ENCODE measurements around the gene LMBRD1. TPM values are rescaled to one million over a fixed set of nuclear protein-coding genes. Genes with fewer than 3 reads are reported as not detected.
"Not testable (repeated sequence)": the region's sequence is repeated elsewhere in the genome, so short reads cannot be mapped to it uniquely, and the experiment has no call there.

The LMBRD1 gene
- total RNA-seq, 1 donor from 2014 or later: 43.6 TPM

DNA sequence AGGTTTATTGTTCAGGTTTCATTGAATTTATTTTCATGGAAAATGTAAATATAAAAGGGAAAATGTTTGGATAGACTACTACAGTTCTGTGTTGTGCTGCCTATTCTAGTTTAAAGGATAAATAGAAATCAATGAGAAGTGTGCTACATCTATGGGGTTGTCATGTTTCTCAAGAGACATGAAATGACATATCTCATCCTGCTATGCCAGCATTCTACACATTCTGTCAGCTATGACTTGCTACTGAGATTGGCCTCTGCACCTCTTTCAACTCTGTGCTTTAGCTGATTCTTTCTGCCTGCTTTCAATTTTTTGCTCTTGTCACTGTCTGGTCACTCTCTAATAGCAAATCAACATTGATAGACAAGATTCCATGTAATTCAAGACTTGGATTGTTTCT is 35.7 kb upstream of the LMBRD1 start:
- no peaks in the 10 kb centered on the region for H3K27me3 ChIP-seq (ENCODE audit: low read depth)
- H3K9me3 ChIP-seq (replicated peaks): no peaks in the 10 kb centered on the region
- no peaks in the 10 kb centered on the region for H3K36me3 ChIP-seq
- no peak for DNase-seq
- intact Hi-C loops (cut with micrococcal nuclease): no loop called here
- no peak overlapping the region for H3K4me3 ChIP-seq
- TF ChIP-seq, protein P1, sequence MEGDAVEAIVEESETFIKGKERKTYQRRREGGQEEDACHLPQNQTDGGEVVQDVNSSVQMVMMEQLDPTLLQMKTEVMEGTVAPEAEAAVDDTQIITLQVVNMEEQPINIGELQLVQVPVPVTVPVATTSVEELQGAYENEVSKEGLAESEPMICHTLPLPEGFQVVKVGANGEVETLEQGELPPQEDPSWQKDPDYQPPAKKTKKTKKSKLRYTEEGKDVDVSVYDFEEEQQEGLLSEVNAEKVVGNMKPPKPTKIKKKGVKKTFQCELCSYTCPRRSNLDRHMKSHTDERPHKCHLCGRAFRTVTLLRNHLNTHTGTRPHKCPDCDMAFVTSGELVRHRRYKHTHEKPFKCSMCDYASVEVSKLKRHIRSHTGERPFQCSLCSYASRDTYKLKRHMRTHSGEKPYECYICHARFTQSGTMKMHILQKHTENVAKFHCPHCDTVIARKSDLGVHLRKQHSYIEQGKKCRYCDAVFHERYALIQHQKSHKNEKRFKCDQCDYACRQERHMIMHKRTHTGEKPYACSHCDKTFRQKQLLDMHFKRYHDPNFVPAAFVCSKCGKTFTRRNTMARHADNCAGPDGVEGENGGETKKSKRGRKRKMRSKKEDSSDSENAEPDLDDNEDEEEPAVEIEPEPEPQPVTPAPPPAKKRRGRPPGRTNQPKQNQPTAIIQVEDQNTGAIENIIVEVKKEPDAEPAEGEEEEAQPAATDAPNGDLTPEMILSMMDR (IDR thresholded peaks at IDR 0.05; ENCODE audit: borderline replicate concordance): no peak
- no peaks in the 10 kb centered on the region for H3K4me1 ChIP-seq
- no peak overlapping the region for H3K27ac ChIP-seq (replicated peaks)

DNA sequence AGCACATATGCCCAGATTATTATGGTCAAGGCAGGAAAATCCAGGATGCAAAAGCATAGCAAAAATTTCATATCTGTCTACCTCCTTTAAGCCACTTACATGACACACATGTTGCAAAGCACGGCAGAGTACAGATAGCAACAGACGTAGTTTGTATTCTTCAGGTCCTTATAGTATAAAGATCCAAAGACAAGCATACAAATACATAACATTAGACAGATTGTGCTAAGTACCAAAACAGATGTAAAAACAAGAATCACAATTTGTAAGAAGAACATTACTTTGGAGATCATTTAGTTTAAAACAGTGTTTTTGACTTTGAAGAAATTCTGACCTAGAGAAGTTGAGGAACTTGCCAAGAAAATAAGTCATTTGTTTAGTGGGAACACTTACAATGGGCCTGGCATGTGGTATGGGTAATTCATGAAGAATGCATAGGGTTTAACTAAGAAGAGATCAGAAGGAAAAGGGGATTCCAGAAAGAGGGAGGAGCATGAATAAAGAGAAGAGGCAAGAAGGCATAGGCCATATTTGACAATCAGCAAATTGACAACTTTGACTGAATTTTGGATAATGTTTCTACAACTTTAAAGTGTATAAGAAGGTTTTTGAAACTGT is 30.6 kb upstream of the LMBRD1 start:
- intact Hi-C loops (cut with micrococcal nuclease): no loop called here
- DNase-seq: no peak
- TF ChIP-seq, protein P1 (IDR thresholded peaks at IDR 0.05; ENCODE audit: borderline replicate concordance): no peak
- H3K27ac ChIP-seq (replicated peaks): no peak overlapping the region
- no peaks in the 10 kb centered on the region for H3K36me3 ChIP-seq
- no peaks in the 10 kb centered on the region for H3K4me1 ChIP-seq
- H3K9me3 ChIP-seq (replicated peaks): no peaks in the 10 kb centered on the region
- H3K4me3 ChIP-seq: no peak overlapping the region
- H3K27me3 ChIP-seq (ENCODE audit: low read depth): no peaks in the 10 kb centered on the region

DNA sequence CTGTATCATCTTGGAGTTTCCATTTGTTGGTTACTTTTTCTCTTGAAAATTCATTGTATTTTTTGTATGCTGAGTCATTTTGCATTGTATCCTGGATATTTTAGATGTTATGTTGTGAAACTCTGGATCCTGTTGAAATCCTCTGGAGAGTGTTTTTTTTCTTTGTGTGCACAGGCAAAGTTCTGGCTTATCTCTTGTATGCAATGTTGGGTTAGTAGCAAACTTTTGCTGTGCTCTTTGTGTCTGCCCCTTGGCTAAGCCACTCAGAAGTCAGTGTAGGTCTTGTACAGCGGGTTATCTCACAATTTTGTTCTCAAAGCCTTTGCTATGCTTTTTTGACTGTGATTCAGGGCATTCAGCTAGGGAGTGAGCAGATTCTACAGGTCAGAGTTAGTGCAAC is 29.1 kb upstream of the LMBRD1 start:
- Histone ChIP-seq H3K9me3 (replicated peaks) (no peaks in the 10 kb centered on the region), H3K36me3 (no peaks in the 10 kb centered on the region), H3K4me1 (no peaks in the 10 kb centered on the region), H3K4me3 (no peak overlapping the region), H3K27ac (replicated peaks) (no peak overlapping the region), H3K27me3 (ENCODE audit: low read depth) (no peaks in the 10 kb centered on the region)
- TF ChIP-seq, protein P1 (IDR thresholded peaks at IDR 0.05; ENCODE audit: borderline replicate concordance): no peak
- no peak for DNase-seq
- intact Hi-C loops (cut with micrococcal nuclease): no loop called here

DNA sequence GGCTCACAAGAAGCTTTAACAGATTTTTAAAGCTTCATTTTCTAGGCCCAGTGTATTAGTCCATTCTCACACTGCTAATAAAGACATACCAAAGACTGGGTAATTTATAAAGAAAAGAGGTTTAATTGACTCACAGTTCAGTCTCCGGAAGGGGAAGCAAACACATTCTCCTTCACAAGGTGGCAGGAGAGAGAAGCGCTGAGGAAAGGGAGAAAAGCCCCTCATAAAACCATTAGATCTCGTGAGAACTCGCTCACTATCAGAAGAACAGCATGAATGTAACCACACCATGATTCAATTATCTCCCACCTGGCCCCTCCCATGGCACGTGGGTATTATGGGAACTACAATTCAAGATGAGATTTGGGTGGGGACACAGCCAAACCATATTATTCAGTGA is 27.5 kb upstream of the LMBRD1 start:
- DNase-seq; H3K4me1 ChIP-seq; H3K9me3 ChIP-seq (replicated peaks); H3K36me3 ChIP-seq; H3K27ac ChIP-seq (replicated peaks); H3K27me3 ChIP-seq (ENCODE audit: low read depth); H3K4me3 ChIP-seq; intact Hi-C loops (cut with micrococcal nuclease): not testable (repeated sequence)

DNA sequence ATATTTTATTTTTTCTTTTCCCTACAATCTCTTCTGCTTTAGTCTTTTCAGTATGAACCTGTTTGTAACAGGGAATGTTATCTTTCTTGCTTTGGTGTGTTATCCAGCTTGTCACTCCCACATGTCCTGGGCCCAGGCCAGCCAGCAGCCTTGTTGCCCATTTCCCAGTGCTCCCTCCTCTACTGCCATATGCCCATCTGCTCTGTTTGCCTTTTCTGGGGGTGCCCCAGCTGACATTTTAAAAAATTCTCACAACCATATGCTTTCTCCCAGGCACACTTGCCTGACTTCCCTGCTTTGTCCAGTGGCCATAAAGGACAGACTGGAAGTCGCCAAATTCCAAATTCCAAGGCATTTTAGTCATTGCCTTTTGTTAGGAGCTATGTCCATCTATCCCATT is 23.6 kb upstream of the LMBRD1 start:
- H3K27me3 ChIP-seq (ENCODE audit: low read depth): no peaks in the 10 kb centered on the region
- intact Hi-C loops (cut with micrococcal nuclease): no loop called here
- H3K27ac ChIP-seq (replicated peaks): no peak overlapping the region
- no peaks in the 10 kb centered on the region for H3K36me3 ChIP-seq
- no peak overlapping the region for H3K4me3 ChIP-seq
- DNase-seq: no peak
- no peaks in the 10 kb centered on the region for H3K4me1 ChIP-seq
- TF ChIP-seq, protein P1 (IDR thresholded peaks at IDR 0.05; ENCODE audit: borderline replicate concordance): no peak
- no peaks in the 10 kb centered on the region for H3K9me3 ChIP-seq (replicated peaks)

DNA sequence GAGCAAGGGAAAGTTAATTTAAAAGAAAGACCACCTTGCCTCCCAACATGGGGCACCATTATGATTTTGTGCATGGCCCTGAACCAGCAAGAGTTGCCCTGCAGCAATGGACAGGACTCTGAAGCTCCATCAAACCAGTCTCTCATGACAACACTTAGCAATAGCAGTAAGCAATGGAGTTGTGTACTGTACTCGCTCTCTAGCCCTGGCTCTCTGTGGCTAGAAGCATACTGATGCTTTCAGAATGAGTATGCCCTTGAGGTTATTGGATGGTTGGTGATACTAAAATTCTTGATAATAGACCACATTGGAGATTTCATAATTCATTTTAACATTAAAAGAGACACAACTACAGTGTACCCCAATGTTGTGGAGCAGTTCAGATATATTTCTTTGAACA is 23.2 kb upstream of the LMBRD1 start:
- intact Hi-C loops (cut with micrococcal nuclease): no loop called here
- no peak for DNase-seq
- Histone ChIP-seq H3K4me1 (no peaks in the 10 kb centered on the region), H3K9me3 (replicated peaks) (no peaks in the 10 kb centered on the region), H3K27me3 (ENCODE audit: low read depth) (no peaks in the 10 kb centered on the region), H3K4me3 (no peak overlapping the region), H3K36me3 (no peaks in the 10 kb centered on the region), H3K27ac (replicated peaks) (no peak overlapping the region)
- TF ChIP-seq, protein P1 (IDR thresholded peaks at IDR 0.05; ENCODE audit: borderline replicate concordance): no peak
